D721Med (cell line): ENCODE data around the gene ATP9A.

Experiments used
- DNase-seq: peaks from one replicate; pipeline ENCODE4 v3.0.0; 2011; ENCODE audit warnings: low spot score; ENCODE audit not compliant: insufficient read length
- FAIRE-seq: peaks from 2 replicates; lab custom pipeline; 2011; peaks lifted over from hg19 to GRCh38; lab: Jason Lieb, UNC
- TF ChIP-seq, protein P1 (sequence below): IDR thresholded peaks from 2 replicates; pipeline ENCODE4 v1.5.1; 2012; ENCODE audit warnings: mild to moderate bottlenecking, control low read depth; ENCODE audit not compliant: insufficient read depth; ENCODE audit errors: missing control alignments

The ATP9A gene

DNA sequence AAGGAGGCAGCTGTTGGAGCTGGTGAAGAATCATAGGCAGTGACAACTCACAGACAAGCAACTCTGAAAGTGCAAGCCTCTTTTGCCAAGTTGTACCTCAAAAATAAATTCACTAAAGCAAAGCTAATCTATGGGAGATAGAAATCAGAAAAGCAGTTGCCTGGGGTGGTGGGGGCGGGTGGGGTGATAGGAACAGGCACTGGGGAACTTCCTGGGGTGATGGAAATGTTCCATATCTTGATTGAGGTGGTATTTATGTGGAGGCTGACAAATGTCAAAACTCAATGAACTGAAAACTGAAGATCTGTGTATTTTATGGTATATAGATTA, 52.4 kb downstream of the ATP9A start:
- DNase-seq (no peak), FAIRE-seq (no peak)
- TF ChIP-seq, protein P1, sequence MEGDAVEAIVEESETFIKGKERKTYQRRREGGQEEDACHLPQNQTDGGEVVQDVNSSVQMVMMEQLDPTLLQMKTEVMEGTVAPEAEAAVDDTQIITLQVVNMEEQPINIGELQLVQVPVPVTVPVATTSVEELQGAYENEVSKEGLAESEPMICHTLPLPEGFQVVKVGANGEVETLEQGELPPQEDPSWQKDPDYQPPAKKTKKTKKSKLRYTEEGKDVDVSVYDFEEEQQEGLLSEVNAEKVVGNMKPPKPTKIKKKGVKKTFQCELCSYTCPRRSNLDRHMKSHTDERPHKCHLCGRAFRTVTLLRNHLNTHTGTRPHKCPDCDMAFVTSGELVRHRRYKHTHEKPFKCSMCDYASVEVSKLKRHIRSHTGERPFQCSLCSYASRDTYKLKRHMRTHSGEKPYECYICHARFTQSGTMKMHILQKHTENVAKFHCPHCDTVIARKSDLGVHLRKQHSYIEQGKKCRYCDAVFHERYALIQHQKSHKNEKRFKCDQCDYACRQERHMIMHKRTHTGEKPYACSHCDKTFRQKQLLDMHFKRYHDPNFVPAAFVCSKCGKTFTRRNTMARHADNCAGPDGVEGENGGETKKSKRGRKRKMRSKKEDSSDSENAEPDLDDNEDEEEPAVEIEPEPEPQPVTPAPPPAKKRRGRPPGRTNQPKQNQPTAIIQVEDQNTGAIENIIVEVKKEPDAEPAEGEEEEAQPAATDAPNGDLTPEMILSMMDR: no peak

DNA sequence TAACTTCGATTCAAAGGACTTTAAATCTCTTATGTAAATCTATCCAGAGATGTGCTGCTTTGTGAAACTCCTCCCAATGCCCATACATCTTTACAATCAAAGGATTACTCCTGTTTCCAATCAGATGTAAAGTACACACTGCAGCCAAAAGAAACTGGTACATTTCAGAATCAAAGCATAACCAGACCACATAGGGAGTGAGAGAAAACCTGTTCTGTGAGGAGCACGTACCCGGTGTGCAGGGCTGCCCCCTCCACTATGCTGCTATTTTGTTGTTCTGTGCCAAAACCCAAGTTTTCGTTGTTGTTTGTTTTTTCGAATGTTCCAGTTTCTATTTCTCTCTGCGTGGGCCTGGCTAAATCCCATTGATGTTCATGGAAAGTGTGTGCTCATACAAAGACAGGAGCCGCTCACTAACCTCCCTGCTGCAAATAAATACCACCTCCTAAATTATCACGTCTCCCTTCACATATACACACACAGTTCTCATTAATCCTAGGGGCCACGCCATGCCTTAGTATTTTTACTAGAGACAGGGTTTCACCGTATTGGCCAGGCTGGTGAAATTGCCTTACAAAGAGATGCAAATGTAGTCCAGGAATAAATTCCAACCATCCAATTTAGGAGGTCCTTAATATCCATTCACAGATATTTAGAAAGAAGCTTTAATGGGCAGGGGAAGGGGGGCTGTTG, 52.9 kb downstream of the ATP9A start:
- FAIRE-seq: no peak
- DNase-seq: no peak
- TF ChIP-seq, protein P1: no peak

DNA sequence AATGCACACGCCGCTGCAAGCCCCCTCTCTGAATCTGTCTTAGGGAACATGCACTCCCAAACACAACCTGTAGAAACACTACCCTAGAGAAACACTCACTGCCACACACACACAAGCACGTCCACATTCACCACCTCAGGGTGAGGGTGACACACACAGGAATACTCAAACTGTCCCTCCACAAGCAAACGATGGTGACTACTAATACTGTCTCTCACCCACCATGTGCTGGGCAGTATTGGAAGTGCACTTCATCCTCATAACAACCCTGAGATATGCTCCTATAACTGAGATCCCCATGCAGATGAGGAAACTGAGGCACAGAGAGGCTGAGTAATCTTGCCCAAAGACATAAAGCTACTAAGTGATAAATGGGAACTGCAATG, 55.0 kb downstream of the ATP9A start:
- FAIRE-seq (no peak), DNase-seq (no peak)
- TF ChIP-seq, protein P1: no peak

DNA sequence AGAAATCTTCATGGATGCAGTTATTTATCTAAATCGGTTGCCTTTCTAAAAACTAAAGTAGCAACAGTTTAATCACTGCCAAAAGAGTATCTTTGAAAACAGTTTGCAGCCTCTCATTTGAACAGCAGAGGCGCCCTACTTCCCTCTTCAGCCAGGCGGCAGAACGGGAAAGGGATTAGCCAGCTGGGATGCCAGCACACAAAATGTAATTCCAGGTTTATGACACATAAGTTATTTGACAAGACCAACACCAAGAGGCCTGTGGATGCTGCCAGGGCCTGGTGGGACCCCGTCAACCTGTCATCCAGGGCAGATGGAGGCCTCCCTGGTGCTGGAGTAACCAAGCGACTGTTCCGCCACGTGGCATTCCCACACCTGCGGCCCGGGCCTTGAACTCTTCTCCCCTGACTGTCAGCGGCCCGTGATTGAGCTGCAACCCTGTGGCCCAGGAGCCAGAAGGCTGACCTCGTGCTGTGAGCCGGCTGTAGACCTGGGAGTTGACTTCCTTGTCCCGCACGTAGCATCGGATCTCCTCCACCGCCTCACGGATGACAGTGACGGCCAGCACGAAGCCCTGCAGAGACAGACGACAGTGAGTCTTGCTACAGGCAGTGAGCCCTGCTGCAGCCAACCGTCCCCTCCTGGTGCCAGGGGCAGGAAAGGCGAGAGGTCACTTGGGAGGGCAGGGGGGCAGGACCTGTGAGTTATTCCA, 55.5 kb downstream of the ATP9A start:
- TF ChIP-seq, protein P1: peak; percentile 68
- no peak for DNase-seq
- no peak for FAIRE-seq

DNA sequence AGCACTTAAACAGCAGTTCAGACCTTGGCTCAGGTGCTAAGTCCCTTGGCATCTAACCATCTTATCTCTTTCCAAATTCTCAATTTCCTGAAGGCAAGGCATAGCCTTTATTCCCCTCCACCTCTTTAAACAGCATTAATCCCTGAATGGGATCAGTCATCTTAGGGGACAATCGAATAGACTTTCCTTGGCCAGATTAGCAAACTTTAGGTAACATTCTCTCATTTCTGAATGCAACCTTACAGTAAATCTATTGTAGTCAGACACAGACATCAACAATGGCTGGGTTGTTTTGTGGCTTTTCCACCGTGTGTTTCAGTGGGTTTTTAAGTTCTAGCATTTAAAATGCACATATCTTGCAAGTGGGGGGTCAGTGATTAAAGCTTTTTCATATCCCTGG, 56.8 kb downstream of the ATP9A start:
- no peak for FAIRE-seq
- TF ChIP-seq, protein P1: no peak
- no peak for DNase-seq

DNA sequence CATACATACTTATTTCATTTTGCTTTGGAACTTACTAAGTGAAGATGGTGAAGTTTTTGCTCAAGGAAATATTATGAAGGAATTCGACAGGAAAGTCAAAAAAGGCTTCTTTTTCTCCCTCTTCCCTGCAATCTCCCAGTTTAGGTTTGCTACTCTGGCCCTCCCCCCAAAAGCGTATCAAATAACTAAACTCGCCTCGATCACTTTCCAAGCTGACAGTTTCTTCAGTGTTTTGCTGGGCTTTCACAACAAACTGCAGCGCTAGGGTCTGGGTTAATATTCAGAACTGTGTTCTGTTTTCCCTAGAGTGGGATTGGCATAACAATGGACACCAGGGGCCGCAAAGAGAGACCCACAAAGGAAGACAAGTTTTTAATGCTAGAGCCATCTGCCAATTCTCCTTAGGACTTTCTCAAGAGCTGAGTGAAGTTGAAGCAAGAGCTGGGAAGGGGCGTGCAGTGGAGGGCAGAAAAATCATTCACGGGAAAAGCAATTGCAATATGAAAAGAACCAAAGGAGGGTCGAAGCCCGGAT, 57.8 kb downstream of the ATP9A start:
- TF ChIP-seq, protein P1: no peak

DNA sequence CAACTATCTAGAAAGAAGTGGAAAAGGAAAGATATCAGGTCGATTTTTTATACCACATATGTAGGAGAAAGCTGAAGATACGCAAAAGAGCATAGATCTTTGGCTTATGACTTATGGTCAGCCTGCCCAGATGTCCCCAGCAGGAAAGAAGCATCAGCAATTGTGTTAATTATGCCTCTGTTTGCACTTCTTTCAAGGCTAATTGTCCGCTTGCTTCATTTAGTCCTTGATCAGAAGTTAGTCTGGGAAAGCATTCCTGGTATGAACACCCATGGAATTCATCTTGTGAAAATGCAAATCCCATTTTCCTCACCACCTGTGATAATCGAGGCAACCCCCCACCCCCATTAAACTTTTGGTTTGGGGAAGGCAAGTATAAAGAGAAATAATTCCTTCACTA, 62.8 kb downstream of the ATP9A start:
- TF ChIP-seq, protein P1: no peak
- no peak for DNase-seq
- no peak for FAIRE-seq

More for the DNA sequence above, 57.8 kb downstream of the ATP9A start:
- no peak for FAIRE-seq
- DNase-seq: no peak
